Breast epithelium (tissue), 4 donors: ENCODE measurements around the gene AGGF1. TPM values are rescaled to one million over a fixed set of nuclear protein-coding genes. Genes with fewer than 3 reads are reported as not detected.

Source experiments
- DNase-seq, 2 donors: peaks; one replicate each; pipeline ENCODE4 v3.0.0-alpha.2; 2019; ENCODE audit warnings: low spot score in 2 of 2
- H3K27ac ChIP-seq, 2 donors: fragments of 200-600 bp; sonication (generic) in 1 of 2; one replicate each; pipeline ENCODE4 v1.5.1; 2016 to 2019; ENCODE audit warnings: mild to moderate bottlenecking in 1 of 2
- H3K27me3 ChIP-seq, 2 donors: fragments of 200-600 bp; sonication (generic) in 1 of 2; one replicate each; pipeline versions ENCODE4 v1.5.1 to v1.6.0; 2017 to 2019; ENCODE audit warnings: control low read depth in 1 of 2, mild to moderate bottlenecking in 1 of 2
- H3K36me3 ChIP-seq: fragments of 200-600 bp; one replicate; pipeline ENCODE4 v1.5.1; 2019
- H3K4me1 ChIP-seq, 2 donors: fragments of 200-600 bp; sonication (generic); one replicate each; pipeline ENCODE4 v1.5.1; 2016 to 2019; ENCODE audit warnings: control low read depth in 1 of 2
- H3K4me3 ChIP-seq, 3 donors: fragments of 200-600 bp; sonication (generic); 1 replicate in 2 of 3; 2 replicates in 1 of 3; pipeline ENCODE4 v1.5.1; 2016 to 2019; ENCODE audit warnings: mild to moderate bottlenecking in 3 of 3, moderate library complexity in 2 of 3
- H3K9me3 ChIP-seq, 2 donors: fragments of 200-600 bp; sonication (generic) in 1 of 2; one replicate each; pipeline ENCODE4 v1.5.1; 2016 to 2019; ENCODE audit warnings: control low read depth in 1 of 2
- POLR2A ChIP-seq: fragments of 450-650 bp; IDR thresholded peaks from one replicate; pipeline ENCODE4 v1.6.1; 2016; ENCODE audit warnings: antibody characterized with exemption, mild to moderate bottlenecking, moderate library complexity
- POLR2AphosphoS5 ChIP-seq, 3 donors: sonication (generic); formaldehyde crosslinking; IDR thresholded peaks; one replicate each; pipeline ENCODE4 v1.6.1; 2017; ENCODE audit warnings: antibody characterized with exemption in 3 of 3
- intact Hi-C: fragments of 100-400 bp; cut with DNase I; formaldehyde crosslinking; loops from one replicate; pipeline ENCODE4 v1.15.1; 2023; ENCODE audit warnings: low total_unique reads
- total RNA-seq, 3 donors: library from RNA; depleted of rRNA; stranded (reverse); fragments of >200 nt; gene quantifications; one replicate each; pipeline ENCODE4 v1.1.0, GENCODE V29; 2016
- TF ChIP-seq, protein P1 (sequence below), 3 donors: fragments of 450-650 bp; IDR thresholded peaks; one replicate each; pipeline ENCODE4 v1.5.1; 2016 to 2017; ENCODE audit warnings: antibody characterized with exemption in 3 of 3, mild to moderate bottlenecking in 3 of 3, moderate library complexity in 3 of 3

Gene AGGF1
- total RNA-seq, 3 donors from 2014 or later = 19.3 to 25.6 (median 25.6) TPM

- no peak overlapping the region for H3K27ac ChIP-seq
- no peak for DNase-seq
- no peaks in the 10 kb centered on the region for H3K4me1 ChIP-seq
- intact Hi-C loops = no loop called here
- TF ChIP-seq, protein P1, sequence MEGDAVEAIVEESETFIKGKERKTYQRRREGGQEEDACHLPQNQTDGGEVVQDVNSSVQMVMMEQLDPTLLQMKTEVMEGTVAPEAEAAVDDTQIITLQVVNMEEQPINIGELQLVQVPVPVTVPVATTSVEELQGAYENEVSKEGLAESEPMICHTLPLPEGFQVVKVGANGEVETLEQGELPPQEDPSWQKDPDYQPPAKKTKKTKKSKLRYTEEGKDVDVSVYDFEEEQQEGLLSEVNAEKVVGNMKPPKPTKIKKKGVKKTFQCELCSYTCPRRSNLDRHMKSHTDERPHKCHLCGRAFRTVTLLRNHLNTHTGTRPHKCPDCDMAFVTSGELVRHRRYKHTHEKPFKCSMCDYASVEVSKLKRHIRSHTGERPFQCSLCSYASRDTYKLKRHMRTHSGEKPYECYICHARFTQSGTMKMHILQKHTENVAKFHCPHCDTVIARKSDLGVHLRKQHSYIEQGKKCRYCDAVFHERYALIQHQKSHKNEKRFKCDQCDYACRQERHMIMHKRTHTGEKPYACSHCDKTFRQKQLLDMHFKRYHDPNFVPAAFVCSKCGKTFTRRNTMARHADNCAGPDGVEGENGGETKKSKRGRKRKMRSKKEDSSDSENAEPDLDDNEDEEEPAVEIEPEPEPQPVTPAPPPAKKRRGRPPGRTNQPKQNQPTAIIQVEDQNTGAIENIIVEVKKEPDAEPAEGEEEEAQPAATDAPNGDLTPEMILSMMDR (IDR thresholded peaks at IDR 0.05) = no peak
- TF ChIP-seq POLR2AphosphoS5 (IDR thresholded peaks at IDR 0.05) = no peak
- TF ChIP-seq POLR2A = no peak
- H3K4me3 ChIP-seq = no peak overlapping the region
- no peaks in the 10 kb centered on the region for H3K36me3 ChIP-seq
- H3K9me3 ChIP-seq = no peaks in the 10 kb centered on the region
- H3K27me3 ChIP-seq = no peaks in the 10 kb centered on the region
These were observed 5.7 kb downstream of the AGGF1 start for GRCh38 chr5:77035950-77036349.

GRCh38 chr5:77046416-77047073 lies 16.3 kb downstream of the AGGF1 start:
- H3K27me3 ChIP-seq = no peaks in the 10 kb centered on the region
- H3K27ac ChIP-seq = no peak overlapping the region
- no peaks in the 10 kb centered on the region for H3K9me3 ChIP-seq
- intact Hi-C loops = loop anchor here (5.0 kb wide), 1 partner anchor 739 kb away; no protein-coding TSS in a partner anchor
- H3K4me1 ChIP-seq = no peaks in the 10 kb centered on the region
- TF ChIP-seq, protein P1 (IDR thresholded peaks at IDR 0.05) = no peak
- TF ChIP-seq POLR2AphosphoS5 (IDR thresholded peaks at IDR 0.05) (no peak), POLR2A (no peak)
- DNase-seq = no peak
- H3K4me3 ChIP-seq = no peak overlapping the region
- H3K36me3 ChIP-seq = no peaks in the 10 kb centered on the region

DNA sequence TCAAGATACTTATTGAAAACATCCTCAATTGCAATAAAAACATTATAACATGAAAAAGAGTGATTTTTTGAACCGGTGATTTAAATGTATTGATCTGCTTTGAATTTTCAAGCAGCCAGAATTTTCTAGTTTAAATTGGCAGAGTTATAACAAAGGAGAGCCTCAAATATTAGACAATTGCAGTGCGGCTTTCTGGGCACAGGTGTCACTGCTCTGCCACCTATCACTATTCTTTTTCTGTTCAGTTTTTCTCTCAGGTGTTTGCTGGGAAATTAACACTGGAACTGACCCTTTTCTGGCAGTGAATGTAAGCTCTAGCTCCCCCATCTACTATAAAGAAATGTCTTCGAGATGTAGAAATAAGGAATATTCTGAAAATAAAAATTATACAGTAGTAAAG lies 33.8 kb downstream of the AGGF1 start:
- no peak for DNase-seq
- H3K9me3 ChIP-seq = no peaks in the 10 kb centered on the region
- H3K27ac ChIP-seq = no peak overlapping the region
- TF ChIP-seq POLR2A (no peak), POLR2AphosphoS5 (IDR thresholded peaks at IDR 0.05) (no peak)
- TF ChIP-seq, protein P1 (IDR thresholded peaks at IDR 0.05) = no peak
- H3K4me3 ChIP-seq = no peak overlapping the region
- no peaks in the 10 kb centered on the region for H3K27me3 ChIP-seq
- intact Hi-C loops = no loop called here
- peaks cover 8% of the 10 kb centered on the region for H3K36me3 ChIP-seq
- no peaks in the 10 kb centered on the region for H3K4me1 ChIP-seq

DNA sequence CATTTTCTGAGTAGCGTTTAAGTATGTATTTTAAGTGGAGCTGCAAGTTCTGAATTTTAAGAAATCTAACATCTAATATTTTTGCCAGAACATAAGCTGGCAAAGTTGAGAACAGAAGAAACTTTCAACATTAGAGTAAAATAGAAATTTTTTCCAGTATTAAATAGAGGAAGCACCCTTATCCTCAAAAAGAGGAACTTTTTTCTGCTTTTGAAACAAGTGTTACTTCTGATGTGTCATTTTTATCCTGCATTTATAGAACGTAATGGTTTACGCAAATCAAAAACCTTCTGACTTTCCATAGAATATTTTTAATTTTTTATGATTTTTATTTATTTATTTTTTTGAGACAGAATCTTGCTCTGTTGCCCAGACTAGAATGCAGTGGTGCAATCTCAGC lies 35.1 kb downstream of the AGGF1 start:
- Histone ChIP-seq H3K9me3 (no peaks in the 10 kb centered on the region), H3K4me1 (no peaks in the 10 kb centered on the region), H3K27me3 (no peaks in the 10 kb centered on the region), H3K36me3 (peaks cover 8% of the 10 kb centered on the region), H3K4me3 (no peak overlapping the region), H3K27ac (no peak overlapping the region)
- no peak for DNase-seq
- TF ChIP-seq POLR2A (no peak), POLR2AphosphoS5 (IDR thresholded peaks at IDR 0.05) (no peak)
- TF ChIP-seq, protein P1 (IDR thresholded peaks at IDR 0.05) = no peak
- intact Hi-C loops = no loop called here

DNA sequence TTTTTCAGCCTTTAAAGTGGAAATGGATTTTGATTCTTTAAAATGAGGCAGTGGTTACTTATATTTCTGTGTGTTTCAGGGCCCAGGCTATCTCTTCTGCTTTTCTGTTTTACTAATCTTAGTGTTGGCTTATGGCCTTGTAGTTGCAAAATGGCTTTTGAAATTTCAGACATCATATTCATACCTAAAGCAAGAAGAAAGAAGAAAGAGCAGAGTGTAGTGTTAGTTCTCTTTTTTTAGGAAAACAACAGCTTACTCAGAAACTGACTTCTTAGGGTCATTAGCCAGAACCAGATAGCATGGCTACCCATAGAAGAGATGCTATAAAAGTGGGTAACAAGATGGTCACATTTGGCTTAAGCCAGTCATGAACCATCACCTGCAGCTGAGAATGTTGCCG lies 36.0 kb downstream of the AGGF1 start:
- Histone ChIP-seq H3K27ac (no peak overlapping the region), H3K27me3 (no peaks in the 10 kb centered on the region), H3K4me3 (no peak overlapping the region), H3K4me1 (no peaks in the 10 kb centered on the region), H3K9me3 (no peaks in the 10 kb centered on the region), H3K36me3 (peaks cover 8% of the 10 kb centered on the region)
- intact Hi-C loops = no loop called here
- TF ChIP-seq, protein P1 (IDR thresholded peaks at IDR 0.05) = no peak
- no peak for TF ChIP-seq POLR2A
- no peak for TF ChIP-seq POLR2AphosphoS5 (IDR thresholded peaks at IDR 0.05)
- no peak for DNase-seq
